ENCODE data around the gene SUCLG2. TPM values are rescaled to one million over a fixed set of nuclear protein-coding genes. Genes with fewer than 3 reads are reported as not detected.

Gene SUCLG2
- total RNA-seq, 1 donor from 2014 or later, result 33.8 TPM

DNA sequence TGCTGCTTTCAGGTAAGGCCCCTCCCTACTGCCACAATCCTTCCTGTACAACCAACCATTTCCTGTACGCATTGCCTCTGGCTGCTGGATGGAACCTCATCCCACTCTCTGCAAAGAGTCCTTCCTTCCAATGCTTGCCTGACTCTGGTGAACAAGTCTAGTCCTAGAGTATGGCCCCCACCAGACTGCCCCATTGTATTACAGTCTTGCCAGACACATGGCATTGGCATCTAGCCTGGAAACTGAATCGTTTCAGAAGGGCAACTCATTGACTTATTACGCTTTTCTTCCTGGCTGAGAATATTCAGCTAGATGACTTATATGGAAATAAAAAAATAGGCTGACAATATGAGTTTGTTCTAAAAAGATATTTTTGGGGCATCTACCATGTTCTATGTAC lies 170.3 kb downstream of the SUCLG2 start:
- DNase-seq (ENCODE audit: low spot score), result no peak
- TF ChIP-seq, protein P1, sequence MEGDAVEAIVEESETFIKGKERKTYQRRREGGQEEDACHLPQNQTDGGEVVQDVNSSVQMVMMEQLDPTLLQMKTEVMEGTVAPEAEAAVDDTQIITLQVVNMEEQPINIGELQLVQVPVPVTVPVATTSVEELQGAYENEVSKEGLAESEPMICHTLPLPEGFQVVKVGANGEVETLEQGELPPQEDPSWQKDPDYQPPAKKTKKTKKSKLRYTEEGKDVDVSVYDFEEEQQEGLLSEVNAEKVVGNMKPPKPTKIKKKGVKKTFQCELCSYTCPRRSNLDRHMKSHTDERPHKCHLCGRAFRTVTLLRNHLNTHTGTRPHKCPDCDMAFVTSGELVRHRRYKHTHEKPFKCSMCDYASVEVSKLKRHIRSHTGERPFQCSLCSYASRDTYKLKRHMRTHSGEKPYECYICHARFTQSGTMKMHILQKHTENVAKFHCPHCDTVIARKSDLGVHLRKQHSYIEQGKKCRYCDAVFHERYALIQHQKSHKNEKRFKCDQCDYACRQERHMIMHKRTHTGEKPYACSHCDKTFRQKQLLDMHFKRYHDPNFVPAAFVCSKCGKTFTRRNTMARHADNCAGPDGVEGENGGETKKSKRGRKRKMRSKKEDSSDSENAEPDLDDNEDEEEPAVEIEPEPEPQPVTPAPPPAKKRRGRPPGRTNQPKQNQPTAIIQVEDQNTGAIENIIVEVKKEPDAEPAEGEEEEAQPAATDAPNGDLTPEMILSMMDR (IDR thresholded peaks at IDR 0.05; ENCODE audit: unreplicated experiment), result no peak
- Mint-ChIP-seq H3K27ac (ENCODE audit: unreplicated experiment) (no peak overlapping the region), H3K27me3 (ENCODE audit: unreplicated experiment) (no peaks in the 10 kb centered on the region), H3K4me1 (ENCODE audit: unreplicated experiment) (peaks cover 10% of the 10 kb centered on the region), H3K36me3 (ENCODE audit: low read depth, unreplicated experiment) (no peaks in the 10 kb centered on the region), H3K4me3 (ENCODE audit: unreplicated experiment) (no peak overlapping the region), H3K9me3 (ENCODE audit: unreplicated experiment) (no peaks in the 10 kb centered on the region)

GRCh38 chr3:67481126-67481525 lies 173.3 kb downstream of the SUCLG2 start:
- H3K27me3 Mint-ChIP-seq (ENCODE audit: unreplicated experiment), result no peaks in the 10 kb centered on the region
- peaks cover 10% of the 10 kb centered on the region for H3K4me1 Mint-ChIP-seq (ENCODE audit: unreplicated experiment)
- TF ChIP-seq, protein P1 (IDR thresholded peaks at IDR 0.05; ENCODE audit: unreplicated experiment), result no peak
- no peaks in the 10 kb centered on the region for H3K9me3 Mint-ChIP-seq (ENCODE audit: unreplicated experiment)
- H3K27ac Mint-ChIP-seq (ENCODE audit: unreplicated experiment), result no peak overlapping the region
- H3K36me3 Mint-ChIP-seq (ENCODE audit: low read depth, unreplicated experiment), result peaks cover 4% of the 10 kb centered on the region
- H3K4me3 Mint-ChIP-seq (ENCODE audit: unreplicated experiment), result no peak overlapping the region
- DNase-seq (ENCODE audit: low spot score), result no peak

DNA sequence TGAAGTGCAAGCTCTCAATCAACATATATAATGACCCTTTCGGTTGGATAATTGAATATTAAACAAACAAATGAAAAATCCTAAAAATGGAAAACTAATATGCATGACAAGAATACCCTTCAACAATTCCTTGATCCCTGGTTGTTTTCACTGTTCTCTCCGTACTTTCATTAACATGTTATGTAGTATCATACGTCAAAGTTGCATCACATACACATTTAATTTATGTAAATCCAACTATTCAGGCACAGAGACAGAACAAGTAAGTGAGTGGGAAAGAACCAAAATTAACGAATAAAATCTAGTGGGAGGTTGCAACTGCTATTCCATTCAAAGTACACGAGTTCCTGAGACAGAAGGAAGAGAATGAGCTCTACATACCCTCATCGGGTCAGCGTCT lies 176.0 kb downstream of the SUCLG2 start:
- no peak for DNase-seq (ENCODE audit: low spot score)
- TF ChIP-seq, protein P1 (IDR thresholded peaks at IDR 0.05; ENCODE audit: unreplicated experiment), result no peak
- Mint-ChIP-seq H3K27ac (ENCODE audit: unreplicated experiment) (no peak overlapping the region), H3K36me3 (ENCODE audit: low read depth, unreplicated experiment) (peaks cover 4% of the 10 kb centered on the region), H3K9me3 (ENCODE audit: unreplicated experiment) (no peaks in the 10 kb centered on the region), H3K27me3 (ENCODE audit: unreplicated experiment) (no peaks in the 10 kb centered on the region), H3K4me3 (ENCODE audit: unreplicated experiment) (no peak overlapping the region), H3K4me1 (ENCODE audit: unreplicated experiment) (peaks cover 5% of the 10 kb centered on the region)

DNA sequence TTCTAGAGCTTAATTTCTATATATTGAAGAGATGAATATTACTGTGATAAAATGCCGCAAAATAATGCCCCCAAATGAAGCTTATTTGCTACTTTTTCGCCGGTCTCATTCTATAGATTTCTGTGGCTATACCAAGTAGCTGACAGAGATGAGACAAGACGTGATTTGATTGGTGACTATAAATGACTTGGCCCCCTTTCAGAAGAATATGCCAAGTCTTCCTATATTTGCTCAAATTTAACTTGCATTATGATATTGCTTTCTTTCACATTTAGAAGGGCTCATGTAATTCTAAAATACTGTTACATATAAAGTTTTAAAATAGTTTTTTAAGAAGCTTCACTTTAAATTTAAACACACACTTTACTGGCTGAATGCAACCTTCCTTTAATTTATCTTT lies 180.1 kb downstream of the SUCLG2 start:
- DNase-seq (ENCODE audit: low spot score), result no peak
- H3K4me1 Mint-ChIP-seq (ENCODE audit: unreplicated experiment), result no peaks in the 10 kb centered on the region
- H3K4me3 Mint-ChIP-seq (ENCODE audit: unreplicated experiment), result no peak overlapping the region
- peaks cover 4% of the 10 kb centered on the region for H3K36me3 Mint-ChIP-seq (ENCODE audit: low read depth, unreplicated experiment)
- no peak overlapping the region for H3K27ac Mint-ChIP-seq (ENCODE audit: unreplicated experiment)
- H3K27me3 Mint-ChIP-seq (ENCODE audit: unreplicated experiment), result no peaks in the 10 kb centered on the region
- TF ChIP-seq, protein P1 (IDR thresholded peaks at IDR 0.05; ENCODE audit: unreplicated experiment), result no peak
- no peaks in the 10 kb centered on the region for H3K9me3 Mint-ChIP-seq (ENCODE audit: unreplicated experiment)

DNA sequence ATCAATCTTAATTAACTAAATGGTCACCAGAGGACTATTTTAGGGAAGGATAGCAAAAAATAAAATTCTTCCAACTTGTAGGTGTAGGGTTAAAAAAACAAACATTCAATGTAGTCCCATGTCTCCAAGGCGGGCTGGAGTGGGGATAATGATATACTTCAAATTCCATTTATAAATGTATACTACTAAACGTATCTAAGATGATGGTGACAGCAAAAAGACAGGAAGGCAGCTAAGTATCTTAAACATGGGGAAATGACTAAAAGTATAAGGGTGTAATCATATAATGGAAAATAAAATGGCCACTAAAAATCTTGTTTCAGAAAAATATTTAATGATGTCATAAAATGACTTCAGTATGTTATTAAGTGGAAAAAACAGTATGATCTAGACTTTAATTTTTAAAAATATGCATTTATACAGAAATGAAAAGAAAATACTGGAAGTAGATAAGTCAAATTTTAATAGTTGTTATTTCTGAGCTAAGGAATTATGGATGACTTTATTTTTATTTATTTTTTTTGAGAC lies 181.7 kb downstream of the SUCLG2 start:
- no peaks in the 10 kb centered on the region for H3K9me3 Mint-ChIP-seq (ENCODE audit: unreplicated experiment)
- no peak overlapping the region for H3K27ac Mint-ChIP-seq (ENCODE audit: unreplicated experiment)
- no peaks in the 10 kb centered on the region for H3K4me1 Mint-ChIP-seq (ENCODE audit: unreplicated experiment)
- H3K36me3 Mint-ChIP-seq (ENCODE audit: low read depth, unreplicated experiment), result peaks cover 4% of the 10 kb centered on the region
- H3K27me3 Mint-ChIP-seq (ENCODE audit: unreplicated experiment), result peaks cover 2% of the 10 kb centered on the region
- no peak for DNase-seq (ENCODE audit: low spot score)
- H3K4me3 Mint-ChIP-seq (ENCODE audit: unreplicated experiment), result no peak overlapping the region
- TF ChIP-seq, protein P1 (IDR thresholded peaks at IDR 0.05; ENCODE audit: unreplicated experiment), result no peak

Measured in endothelial cell (in vitro differentiated cells).